Tibial nerve (tissue), 4 donors: ENCODE measurements around the gene HDAC6. TPM values are rescaled to one million over a fixed set of nuclear protein-coding genes. Genes with fewer than 3 reads are reported as not detected.

Source experiments
- DNase-seq, 2 donors: peaks; one replicate each; pipeline ENCODE4 v3.0.0-alpha.2; 2019; ENCODE audit warnings: low spot score in 2 of 2
- H3K27ac ChIP-seq, 4 donors: fragments of 200-600 bp; sonication (generic) in 3 of 4; one replicate each; pipeline ENCODE4 v1.5.1; 2017 to 2019; ENCODE audit warnings: mild to moderate bottlenecking in 1 of 4
- H3K27me3 ChIP-seq, 2 donors: fragments of 200-600 bp; sonication (generic) in 1 of 2; one replicate each; pipeline versions ENCODE4 v1.5.1 to v1.6.0; 2017 to 2019
- H3K36me3 ChIP-seq, 3 donors: fragments of 200-600 bp; sonication (generic); one replicate each; pipeline ENCODE4 v1.5.1; 2018 to 2019
- H3K4me1 ChIP-seq, 4 donors: fragments of 200-600 bp; sonication (generic) in 3 of 4; one replicate each; pipeline ENCODE4 v1.5.1; 2017 to 2019
- H3K4me3 ChIP-seq, 4 donors: fragments of 200-600 bp; sonication (generic) in 3 of 4; one replicate each; pipeline ENCODE4 v1.5.1; 2017 to 2019; ENCODE audit warnings: mild to moderate bottlenecking in 1 of 4, moderate library complexity in 1 of 4
- H3K9me3 ChIP-seq, 4 donors: fragments of 200-600 bp; sonication (generic) in 3 of 4; one replicate each; pipeline ENCODE4 v1.5.1; 2017 to 2019
- CTCF ChIP-seq, 5 experiments: fragments of 200-600 bp in 3 of 5; fragments of 450-650 bp in 2 of 5; sonication (generic) in 3 of 5; IDR thresholded peaks; one replicate each; pipeline ENCODE4 v1.5.1; 2016 to 2019; ENCODE audit warnings: antibody characterized with exemption in 5 of 5, mild to moderate bottlenecking in 3 of 5, moderate library complexity in 2 of 5
- EP300 ChIP-seq, 2 donors: sonication (generic); formaldehyde crosslinking; IDR thresholded peaks; one replicate each; pipeline ENCODE4 v1.6.1; 2017; ENCODE audit warnings: antibody characterized with exemption in 2 of 2, mild to moderate bottlenecking in 1 of 2
- POLR2A ChIP-seq, 2 donors: fragments of 450-650 bp; IDR thresholded peaks; one replicate each; pipeline ENCODE4 v1.6.1; 2017; ENCODE audit warnings: antibody characterized with exemption in 2 of 2, mild to moderate bottlenecking in 2 of 2, moderate library complexity in 2 of 2
- WGBS, 2 donors: methylation state at CpG; one replicate each; pipeline ENCODE4 v1.1.5; 2018; 5-methylcytosine and 5-hydroxymethylcytosine counted together
- total RNA-seq, 4 donors: library from RNA; depleted of rRNA; stranded (reverse); fragments of >200 nt; gene quantifications; one replicate each; pipeline ENCODE4 v1.1.0, GENCODE V29; 2016

The HDAC6 gene
- total RNA-seq, 4 donors from 2014 or later, result 101 to 160 (median 120) TPM

- Histone ChIP-seq H3K27ac (no peak overlapping the region), H3K4me3 (no peak overlapping the region), H3K27me3 (peaks cover 0 to 20% of the 10 kb centered on the region in 2 donors), H3K4me1 (peaks cover 0 to 8% (median 0%) of the 10 kb centered on the region in 4 donors), H3K36me3 (peaks cover 0 to 49% (median 0%) of the 10 kb centered on the region in 3 donors), H3K9me3 (peaks cover 0 to 4% (median 0%) of the 10 kb centered on the region in 4 donors)
- TF ChIP-seq EP300 (IDR thresholded peaks at IDR 0.05) (no peak), CTCF (IDR thresholded peaks at IDR 0.05) (no peak), POLR2A (IDR thresholded peaks at IDR 0.05) (no peak)
- 66 to 76% methylated on average over 4 of the region's 4 CpGs for WGBS, 2 donors
- DNase-seq, result no peak
Measured at GRCh38 chrX:48827654-48827968, 25.7 kb downstream of the HDAC6 start.

- Histone ChIP-seq H3K4me1 (peaks cover 0 to 8% (median 0%) of the 10 kb centered on the region in 4 donors), H3K9me3 (peaks cover 0 to 4% (median 0%) of the 10 kb centered on the region in 4 donors), H3K36me3 (peaks cover 0 to 33% (median 0%) of the 10 kb centered on the region in 3 donors), H3K27me3 (peaks cover 0 to 35% of the 10 kb centered on the region in 2 donors), H3K27ac (no peak overlapping the region), H3K4me3 (no peak overlapping the region)
- TF ChIP-seq EP300 (IDR thresholded peaks at IDR 0.05) (no peak), CTCF (IDR thresholded peaks at IDR 0.05) (no peak), POLR2A (IDR thresholded peaks at IDR 0.05) (no peak)
- DNase-seq, result no peak
- 83 to 86% methylated on average over 5 to 24 of the region's 24 CpGs for WGBS, 2 donors
Measured at GRCh38 chrX:48829016-48829735, 27.3 kb downstream of the HDAC6 start.

- H3K9me3 ChIP-seq, result no peaks in the 10 kb centered on the region
- H3K36me3 ChIP-seq, result peaks cover 0 to 11% (median 0%) of the 10 kb centered on the region in 3 donors
- no peak overlapping the region for H3K27ac ChIP-seq
- peaks cover 0 to 52% of the 10 kb centered on the region in 2 donors for H3K27me3 ChIP-seq
- WGBS, 2 donors, result 0 to 43% methylated on average over 1 to 57 of the region's 58 CpGs
- H3K4me3 ChIP-seq, result peak overlapping the region in 1 of 4 donors; percentile 21
- DNase-seq, result no peak
- TF ChIP-seq CTCF (IDR thresholded peaks at IDR 0.05) (no peak), POLR2A (IDR thresholded peaks at IDR 0.05) (no peak), EP300 (IDR thresholded peaks at IDR 0.05) (no peak)
- peaks cover 0 to 15% (median 2%) of the 10 kb centered on the region in 4 donors for H3K4me1 ChIP-seq
Measured at GRCh38 chrX:48831136-48831908, 29.5 kb downstream of the HDAC6 start.

- Histone ChIP-seq H3K36me3 (peaks cover 0 to 6% (median 0%) of the 10 kb centered on the region in 3 donors), H3K27ac (no peak overlapping the region), H3K4me1 (peaks cover 0 to 15% (median 2%) of the 10 kb centered on the region in 4 donors), H3K9me3 (no peaks in the 10 kb centered on the region), H3K4me3 (peak overlapping the region in 1 of 4 donors; percentile 21), H3K27me3 (peaks cover 0 to 53% of the 10 kb centered on the region in 2 donors)
- DNase-seq, result no peak
- 38% methylated on average over 53 of the region's 57 CpGs; no CpG with 5 or more reads in 1 of the 2 donors for WGBS, 2 donors
- no peak for TF ChIP-seq POLR2A (IDR thresholded peaks at IDR 0.05)
- no peak for TF ChIP-seq CTCF (IDR thresholded peaks at IDR 0.05)
- no peak for TF ChIP-seq EP300 (IDR thresholded peaks at IDR 0.05)
Measured at GRCh38 chrX:48831909-48832291, 30.0 kb downstream of the HDAC6 start.
